ENCODE measurements around the gene CCL2.

CCL2 gene

GRCh38 chr17:34242587-34243363, 12.3 kb upstream of the CCL2 start:
- DNase-seq = peak; percentile 29 to 92

GRCh38 chr17:34243364-34244320, 11.4 kb upstream of the CCL2 start:
- no peak for DNase-seq

- no peak for DNase-seq
Observed at GRCh38 chr17:34245351-34245905, 9.7 kb upstream of the CCL2 start.

- peak in 1 of 2 donors; percentile 88 for DNase-seq
Observed at GRCh38 chr17:34246446-34246845, 8.6 kb upstream of the CCL2 start.

DNA sequence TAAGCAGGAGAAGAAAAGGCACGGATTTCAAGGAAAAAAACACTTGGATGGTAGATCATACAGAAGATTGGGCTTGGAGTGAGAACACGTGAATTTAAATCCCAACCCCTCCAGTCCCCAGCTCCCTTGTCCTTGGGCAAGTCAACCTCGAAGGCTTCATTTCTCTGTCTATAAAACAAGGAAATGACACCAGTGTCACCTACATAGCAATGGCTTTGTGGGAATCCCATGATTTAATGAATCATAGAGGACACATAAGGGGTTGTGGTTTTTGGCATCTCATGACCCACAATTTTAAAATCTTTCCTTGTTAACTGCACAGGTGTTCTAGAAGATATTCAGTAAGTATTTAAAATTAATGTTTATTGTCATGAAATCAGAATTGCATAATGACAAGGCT, 8.2 kb upstream of the CCL2 start:
- no peak for DNase-seq

GRCh38 chr17:34248511-34249024, 6.5 kb upstream of the CCL2 start:
- no peak for DNase-seq

GRCh38 chr17:34249061-34249460, 6.0 kb upstream of the CCL2 start:
- DNase-seq = no peak

- DNase-seq = no peak
Observed at GRCh38 chr17:34249478-34249877, 5.6 kb upstream of the CCL2 start.

DNA sequence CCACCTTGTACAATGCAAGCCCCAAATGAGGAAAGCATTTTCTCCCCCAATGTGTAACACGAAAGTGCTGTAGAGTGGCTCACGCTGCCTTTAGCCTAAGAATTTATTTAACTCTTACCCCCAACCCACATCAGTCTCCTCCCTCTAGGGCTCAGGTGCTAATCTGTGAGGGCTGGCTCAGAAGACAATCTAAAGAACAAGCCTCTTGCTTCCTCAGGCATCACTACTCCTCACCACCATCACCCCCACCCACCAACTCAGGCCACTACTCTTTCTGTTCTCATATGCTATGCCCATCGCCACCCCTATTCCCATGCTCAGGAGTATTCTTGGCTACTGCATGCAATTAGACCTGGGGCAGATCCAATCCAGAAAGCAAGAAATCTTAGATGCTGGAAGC, 3.9 kb upstream of the CCL2 start:
- no peak for DNase-seq

GRCh38 chr17:34252095-34252443, 3.0 kb upstream of the CCL2 start:
- DNase-seq = peak in 1 of 2 donors; percentile 81

GRCh38 chr17:34252444-34253138, 2.5 kb upstream of the CCL2 start:
- no peak for DNase-seq

- DNase-seq = no peak
Observed at GRCh38 chr17:34253139-34253525, 2.0 kb upstream of the CCL2 start.

GRCh38 chr17:34254146-34254545, 939 bp upstream of the CCL2 start:
- DNase-seq = no peak

DNA sequence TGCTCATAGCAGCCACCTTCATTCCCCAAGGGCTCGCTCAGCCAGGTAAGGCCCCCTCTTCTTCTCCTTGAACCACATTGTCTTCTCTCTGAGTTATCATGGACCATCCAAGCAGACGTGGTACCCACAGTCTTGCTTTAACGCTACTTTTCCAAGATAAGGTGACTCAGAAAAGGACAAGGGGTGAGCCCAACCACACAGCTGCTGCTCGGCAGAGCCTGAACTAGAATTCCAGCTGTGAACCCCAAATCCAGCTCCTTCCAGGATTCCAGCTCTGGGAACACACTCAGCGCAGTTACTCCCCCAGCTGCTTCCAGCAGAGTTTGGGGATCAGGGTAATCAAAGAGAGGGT, 272 bp downstream of the CCL2 start:
- DNase-seq = no peak

DNA sequence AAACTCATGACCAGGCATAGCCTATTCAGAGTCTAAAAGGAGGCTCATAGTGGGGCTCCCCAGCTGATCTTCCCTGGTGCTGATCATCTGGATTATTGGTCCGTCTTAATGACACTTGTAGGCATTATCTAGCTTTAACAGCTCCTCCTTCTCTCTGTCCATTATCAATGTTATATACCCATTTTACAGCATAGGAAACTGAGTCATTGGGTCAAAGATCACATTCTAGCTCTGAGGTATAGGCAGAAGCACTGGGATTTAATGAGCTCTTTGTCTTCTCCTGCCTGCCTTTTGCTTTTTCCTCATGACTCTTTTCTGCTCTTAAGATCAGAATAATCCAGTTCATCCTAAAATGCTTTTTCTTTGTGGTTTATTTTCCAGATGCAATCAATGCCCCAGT, 756 bp downstream of the CCL2 start:
- no peak for DNase-seq

GRCh38 chr17:34257299-34257985, 2.4 kb downstream of the CCL2 start:
- DNase-seq = no peak

DNA sequence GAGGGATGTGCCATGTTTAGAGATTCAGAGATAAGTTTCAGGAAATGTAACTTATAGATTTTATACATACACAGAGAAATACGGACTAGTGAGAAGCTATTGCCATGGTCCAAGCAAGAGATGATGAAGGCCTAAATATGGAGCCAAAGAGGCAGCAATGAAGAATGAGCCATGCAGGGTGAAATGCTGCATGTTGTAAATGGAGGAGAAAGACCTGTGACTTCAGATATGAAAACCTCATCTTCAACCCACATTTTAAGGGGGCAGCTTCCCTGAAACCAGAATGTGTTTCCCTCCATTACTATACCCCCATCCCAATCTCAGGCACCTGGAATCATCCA, 2.9 kb downstream of the CCL2 start:
- no peak for DNase-seq

- DNase-seq = no peak
Observed at GRCh38 chr17:34259146-34259545, 4.1 kb downstream of the CCL2 start.

GRCh38 chr17:34260861-34261260, 5.8 kb downstream of the CCL2 start:
- no peak for DNase-seq

DNA sequence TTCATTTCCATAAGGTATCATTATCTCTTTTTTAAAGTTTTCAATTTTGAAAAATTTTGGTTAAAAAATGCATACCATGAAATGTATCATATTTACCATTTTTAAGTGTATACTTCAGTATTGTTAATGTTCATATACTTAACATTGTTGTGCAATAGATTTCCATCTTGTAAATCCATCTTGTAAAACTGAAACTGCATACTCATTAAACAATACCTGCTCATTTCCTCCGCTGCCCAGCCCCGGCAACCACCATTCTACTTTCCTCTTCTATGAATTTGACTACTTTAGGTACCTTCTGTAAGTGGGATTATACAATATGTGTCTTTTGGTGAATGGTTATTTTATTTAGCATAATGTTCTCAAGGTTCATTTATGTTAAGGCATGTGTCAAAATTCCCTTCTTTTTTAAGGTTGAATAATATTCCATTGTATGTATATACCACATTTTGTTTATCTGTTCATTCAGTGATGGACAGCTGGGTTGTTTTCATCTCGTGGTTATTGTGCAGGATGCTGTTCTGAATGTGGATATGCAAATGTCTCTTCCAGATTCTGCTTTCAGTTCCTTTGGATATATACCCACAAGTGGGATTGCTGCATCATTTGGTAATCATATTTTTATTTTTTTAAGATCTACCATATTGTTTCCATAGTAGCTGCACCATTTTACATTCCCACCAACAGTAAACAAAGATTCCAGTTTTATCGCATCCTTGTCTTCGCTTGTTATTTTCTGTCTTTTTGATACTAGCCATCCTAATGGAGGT, 6.7 kb downstream of the CCL2 start:
- no peak for DNase-seq

DNA sequence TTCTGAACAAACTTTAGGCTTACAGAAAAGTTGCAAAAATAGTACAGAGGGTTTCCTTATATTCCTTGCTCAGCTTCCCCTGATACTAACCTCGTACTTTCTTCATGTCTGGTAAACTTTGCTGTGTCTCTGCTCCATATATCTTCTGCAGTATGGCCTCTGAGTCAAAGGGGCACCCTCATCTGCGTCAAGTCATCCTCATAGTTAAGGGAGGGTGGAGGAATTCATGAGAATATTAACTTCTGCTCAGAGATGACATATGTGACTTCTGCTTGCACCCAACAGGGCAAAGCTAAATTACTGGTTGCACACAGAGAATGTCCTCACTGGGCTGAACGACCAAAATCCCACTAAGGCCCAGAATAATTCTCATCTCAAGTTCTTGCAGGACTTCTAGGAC, 10.6 kb downstream of the CCL2 start:
- no peak for DNase-seq

- no peak for DNase-seq
Observed at GRCh38 chr17:34269969-34270368, 14.9 kb downstream of the CCL2 start, which contains the start of gene CCL7. Gene CCL7 (plus strand): TSS chr17:34270221. CDS start chr17:34270291, 70 bp downstream.

Data from bone marrow (tissue), 2 donors.